GM23248 (cell line): Measurements from ENCODE around the gene KDM2A.

Experiments
- EZH2 ChIP-seq: fragments of 200-600 bp; sonication (generic); IDR thresholded peaks from 2 replicates; pipeline ENCODE4 v1.6.1; 2018; ENCODE audit warnings: antibody characterized with exemption, mild to moderate bottlenecking; ENCODE audit not compliant: insufficient read depth, poor library complexity, severe bottlenecking
- EZH2phosphoT487 ChIP-seq: fragments of 200-600 bp; sonication (generic); IDR thresholded peaks from 2 replicates; pipeline ENCODE4 v1.6.1; 2018; ENCODE audit warnings: antibody characterized with exemption, moderate library complexity, mild to moderate bottlenecking, low read depth; ENCODE audit not compliant: insufficient read depth

DNA sequence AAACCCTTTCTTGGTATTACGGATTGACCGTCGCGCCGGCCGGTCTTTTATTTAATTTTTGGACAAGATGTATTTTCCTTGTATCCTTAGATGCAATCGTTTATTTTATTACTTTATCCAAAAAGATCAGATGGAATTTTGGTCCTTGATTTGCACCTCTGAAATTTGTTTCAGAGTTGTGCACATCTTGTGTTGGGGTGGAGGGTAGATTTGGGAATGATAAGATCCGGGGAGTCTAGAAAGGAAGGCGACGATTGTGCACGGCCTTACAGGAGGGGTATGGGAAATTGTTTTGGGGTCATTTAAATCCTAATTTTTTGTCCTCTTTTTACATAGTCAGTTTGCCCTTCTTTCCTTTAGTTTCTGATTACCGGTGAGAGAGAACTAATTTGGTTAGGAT is 1.4 kb downstream of the KDM2A start:
- TF ChIP-seq EZH2 (no peak), EZH2phosphoT487 (no peak)
